ENCODE data around the gene USP19.

- TF ChIP-seq CTCF (IDR thresholded peaks at IDR 0.05; ENCODE audit: poor library complexity, severe bottlenecking), result no peak
- TF ChIP-seq EP300 (conservative IDR thresholded peaks at IDR 0.05; ENCODE audit: poor library complexity, severe bottlenecking), result no peak
- TF ChIP-seq MXI1 (conservative IDR thresholded peaks at IDR 0.05; ENCODE audit: poor library complexity, severe bottlenecking), result no peak
- no peak for TF ChIP-seq EZH2 (IDR thresholded peaks at IDR 0.05; ENCODE audit: borderline replicate concordance, insufficient read depth, low read length, poor library complexity, severe bottlenecking)
Observed at GRCh38 chr3:49120096-49120437, 556 bp downstream of the USP19 start.

All from neural cell (in vitro differentiated cells).